GM21526 (cell line): Measurements from ENCODE around the gene CNTN2.

Experiments used
- ATAC-seq: cut with Tn5 transposase; IDR thresholded peaks from one replicate; pipeline ENCODE4 v1.9.1; 2021; ENCODE audit warnings: moderate library complexity; ENCODE audit not compliant: unreplicated experiment, low FRiP score

The CNTN2 gene

DNA sequence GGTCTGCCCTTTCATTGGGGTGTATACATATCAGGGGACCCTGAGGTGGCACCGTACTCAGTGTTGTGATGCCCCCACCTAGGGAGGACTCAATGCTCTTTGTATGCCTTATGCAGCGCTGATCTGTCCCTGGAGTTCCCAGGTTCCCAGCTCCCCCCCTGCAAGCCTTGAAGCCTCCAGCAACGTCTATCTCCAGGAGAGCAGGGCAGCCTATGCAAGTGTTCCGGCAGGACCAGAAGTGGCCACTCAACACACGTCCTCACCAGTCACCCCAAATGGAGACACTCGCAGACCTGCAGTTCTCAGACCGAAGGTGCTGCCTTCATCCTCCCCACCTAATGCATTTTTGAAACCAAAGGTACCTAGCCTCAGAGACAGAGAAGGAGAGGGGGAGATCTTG, 25.2 kb upstream of the CNTN2 start:
- no peak for ATAC-seq

DNA sequence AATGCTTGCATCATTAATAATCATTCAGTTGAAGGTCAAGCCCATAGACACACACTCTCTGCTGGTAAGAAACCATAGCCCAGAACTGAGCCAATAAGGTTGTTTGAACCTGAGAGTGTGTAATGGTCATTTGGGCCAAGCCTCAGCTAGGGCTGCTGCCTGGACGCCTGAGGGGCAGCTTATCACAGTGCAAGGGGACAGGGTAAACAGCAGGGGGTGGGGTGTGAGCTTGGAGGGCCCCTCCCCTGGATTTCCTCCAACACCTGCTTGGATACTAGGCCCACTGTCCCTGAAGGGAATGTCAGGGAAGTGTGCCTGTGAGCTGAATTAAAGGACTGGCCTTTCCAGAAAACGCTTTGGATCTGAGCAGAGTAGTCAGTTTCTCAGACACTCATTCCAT, 24.6 kb upstream of the CNTN2 start:
- ATAC-seq: no peak

DNA sequence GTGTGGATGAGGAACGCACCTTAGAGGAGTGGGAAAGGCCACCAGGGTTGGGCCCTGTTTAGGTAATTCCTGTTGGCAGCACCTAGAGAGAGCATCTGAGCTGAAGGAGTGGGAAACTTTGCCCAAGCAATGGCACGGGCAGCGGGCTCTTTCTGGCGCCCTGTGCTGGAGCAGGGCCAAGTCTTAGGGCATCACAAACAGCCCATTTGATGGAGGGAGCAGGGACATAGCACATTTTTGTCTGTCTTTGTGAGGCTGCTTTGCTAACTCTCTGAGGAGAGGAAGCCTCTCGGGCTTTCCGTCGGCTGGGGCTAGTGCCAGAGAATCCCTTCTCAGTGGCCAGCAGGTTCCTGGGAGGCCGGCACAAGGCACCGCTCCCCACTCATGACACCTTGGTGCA, 22.5 kb upstream of the CNTN2 start:
- no peak for ATAC-seq

DNA sequence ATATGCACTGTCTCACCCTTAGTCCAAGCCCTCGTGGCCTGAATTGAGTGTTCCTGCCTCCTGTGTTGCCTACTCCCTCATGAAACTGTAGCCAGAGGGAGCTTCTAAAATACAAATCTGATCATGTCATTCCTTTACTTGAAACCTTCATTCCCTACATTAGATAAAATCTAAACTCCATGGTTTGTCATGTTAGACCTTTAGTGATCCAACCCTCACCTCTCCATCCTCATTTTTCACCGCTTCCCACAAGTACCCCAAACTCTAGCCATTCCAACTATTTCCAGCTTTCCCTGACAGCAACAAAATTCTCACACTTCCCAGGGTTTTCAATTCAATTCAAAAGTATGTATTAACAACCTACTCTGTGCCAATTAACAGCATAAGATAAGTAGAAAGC, 18.3 kb upstream of the CNTN2 start:
- ATAC-seq: no peak

DNA sequence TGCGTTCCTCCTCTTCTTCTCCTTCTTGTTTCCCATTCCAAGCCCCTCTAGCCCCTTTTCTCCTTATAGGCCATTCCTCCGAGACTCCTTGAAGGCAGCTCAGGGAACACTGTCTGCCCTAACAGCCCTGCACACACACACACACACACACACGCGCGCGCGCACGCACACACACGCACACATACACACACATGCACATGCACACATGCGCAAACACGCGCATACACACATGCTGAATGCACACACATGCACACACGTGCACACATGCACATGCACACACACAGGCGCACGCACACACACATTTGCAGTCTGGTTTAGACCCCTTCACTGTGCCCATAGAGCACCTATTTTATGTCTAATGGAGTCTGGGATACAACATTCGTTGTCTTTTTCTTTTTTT, 17.8 kb upstream of the CNTN2 start:
- ATAC-seq: no peak

DNA sequence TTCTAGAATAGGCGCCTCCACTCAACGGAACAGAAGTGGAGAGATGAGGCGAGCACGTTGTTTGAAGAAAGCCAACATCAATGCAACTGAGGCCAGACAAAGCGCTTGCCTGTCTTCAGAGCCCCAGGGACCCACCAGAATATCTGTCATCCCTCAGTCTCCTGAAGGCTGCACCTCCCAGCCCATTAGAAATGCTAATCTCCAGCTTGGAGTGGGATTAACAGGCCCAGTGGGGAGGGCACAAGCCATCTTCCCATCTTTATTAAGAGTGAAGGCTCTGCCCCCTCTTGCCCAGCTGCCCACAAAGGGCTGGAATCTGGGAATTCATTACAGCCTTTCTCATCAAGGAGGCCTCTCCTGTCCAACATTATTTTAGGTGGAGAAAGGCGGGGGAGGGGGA, 16.8 kb upstream of the CNTN2 start:
- no peak for ATAC-seq

DNA sequence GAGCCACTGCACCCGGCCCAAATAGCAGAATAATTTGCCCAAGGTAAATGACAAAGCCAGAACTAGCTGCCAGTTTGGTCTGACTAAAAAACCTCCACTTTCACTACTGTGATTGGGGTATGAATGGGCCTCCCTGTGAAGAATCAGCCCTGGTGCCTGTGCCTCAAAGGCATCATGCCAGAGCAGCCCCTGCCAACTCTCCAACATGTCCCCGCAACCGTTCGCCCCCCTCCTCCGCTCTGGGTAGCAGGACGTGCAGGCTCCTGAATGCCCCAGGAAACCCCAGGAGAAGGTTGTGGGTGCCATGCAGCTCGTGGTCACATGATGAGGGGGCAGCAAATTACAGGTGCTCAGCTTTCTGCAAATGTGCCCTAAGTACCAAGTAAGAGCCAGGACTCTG, 14.6 kb upstream of the CNTN2 start:
- ATAC-seq: no peak

DNA sequence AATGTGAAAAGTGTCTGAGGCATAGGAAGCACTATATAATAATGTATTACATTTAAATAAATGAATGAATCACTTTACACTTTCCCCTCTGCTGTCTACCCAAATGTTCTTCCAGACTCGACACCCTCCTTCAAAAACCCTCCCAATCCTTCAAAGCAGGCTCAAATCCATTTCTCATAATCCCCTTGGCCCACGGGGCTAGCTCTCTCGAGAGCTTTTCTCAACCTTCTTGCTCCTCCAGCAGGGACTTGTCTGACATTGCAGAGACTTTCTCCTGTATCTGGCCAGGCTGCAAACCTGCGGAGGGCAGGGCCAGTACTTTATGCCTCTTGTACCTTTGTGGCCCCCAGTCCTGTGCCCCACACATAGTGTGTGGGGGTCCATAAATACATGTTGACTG, 14.1 kb upstream of the CNTN2 start:
- ATAC-seq: no peak

DNA sequence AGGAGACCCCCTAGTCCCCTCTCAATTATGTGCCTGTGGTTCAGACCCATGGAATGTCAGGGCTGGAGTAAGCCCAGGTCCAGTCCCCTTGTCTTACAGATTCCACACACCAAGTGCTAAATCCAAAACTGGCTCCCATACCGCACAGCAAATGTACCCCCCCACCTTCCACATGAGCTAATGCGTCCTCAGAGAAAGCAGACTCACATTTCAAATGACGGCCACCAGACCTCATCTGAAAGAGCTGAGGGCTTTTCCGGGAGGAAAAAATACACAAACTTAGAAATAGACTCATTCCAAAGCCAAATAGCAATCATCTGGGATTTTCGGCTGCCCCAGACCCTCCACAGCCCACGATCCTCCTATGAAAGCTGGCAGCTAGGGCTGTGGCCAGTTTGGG, 12.8 kb upstream of the CNTN2 start:
- ATAC-seq: no peak

DNA sequence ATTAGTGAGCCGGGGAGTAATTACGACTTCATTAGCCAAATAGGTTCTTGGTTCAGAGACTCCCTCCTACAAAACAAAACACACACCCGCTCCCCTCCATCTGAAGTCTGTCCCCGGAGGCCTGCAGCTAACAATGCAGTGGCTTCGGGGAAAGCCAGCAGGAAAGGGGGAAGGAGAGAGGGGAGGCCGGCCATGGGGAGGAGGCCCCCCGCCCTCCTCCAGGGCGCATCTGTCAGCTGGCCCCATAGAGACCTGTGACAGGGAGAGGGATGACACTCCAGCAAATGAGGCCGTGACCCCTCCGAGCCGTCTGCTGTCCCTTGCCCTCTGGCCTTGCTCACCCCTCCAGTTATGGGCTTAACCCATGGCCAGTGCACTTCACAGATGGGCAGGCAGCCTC, 12.1 kb upstream of the CNTN2 start:
- ATAC-seq: no peak

DNA sequence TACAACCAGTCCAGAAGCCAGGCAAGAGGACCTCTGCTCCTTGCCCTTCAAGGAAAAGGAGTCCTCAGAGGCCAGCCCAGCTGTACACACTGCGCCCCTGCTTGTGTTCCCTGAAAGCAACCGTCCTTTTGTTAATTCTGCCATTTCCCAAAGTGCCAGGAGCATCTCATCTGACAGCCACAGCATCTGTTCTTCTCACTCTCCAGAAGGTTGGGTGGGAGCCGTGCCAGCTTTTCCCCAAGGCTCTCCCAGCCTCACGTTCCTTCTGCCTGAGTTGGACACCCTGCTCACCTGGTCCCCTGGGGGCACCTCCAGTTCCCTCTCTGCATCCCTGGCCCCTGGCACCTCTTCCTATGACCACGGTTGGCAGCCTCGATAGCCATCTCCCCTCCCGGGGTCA, 10.5 kb upstream of the CNTN2 start:
- ATAC-seq: no peak

DNA sequence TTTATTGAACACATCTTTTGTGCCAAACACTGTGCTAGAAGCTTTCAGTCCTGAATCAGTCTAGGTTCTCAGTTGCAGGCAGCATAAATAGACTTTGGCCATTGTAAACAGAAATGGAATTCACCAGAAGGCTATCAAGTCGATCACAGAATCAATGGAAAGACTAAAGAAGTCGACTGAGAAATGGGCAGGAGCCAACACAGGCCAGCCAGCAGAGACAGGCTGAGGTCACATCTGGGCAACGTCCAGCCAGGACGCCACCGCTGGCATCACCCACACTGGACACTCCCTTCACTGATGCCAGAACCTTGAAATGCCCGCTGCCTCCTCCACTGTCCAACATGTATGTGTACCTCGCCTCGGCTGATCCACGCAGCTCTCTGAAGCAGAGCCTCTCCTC, 5.5 kb upstream of the CNTN2 start:
- no peak for ATAC-seq

DNA sequence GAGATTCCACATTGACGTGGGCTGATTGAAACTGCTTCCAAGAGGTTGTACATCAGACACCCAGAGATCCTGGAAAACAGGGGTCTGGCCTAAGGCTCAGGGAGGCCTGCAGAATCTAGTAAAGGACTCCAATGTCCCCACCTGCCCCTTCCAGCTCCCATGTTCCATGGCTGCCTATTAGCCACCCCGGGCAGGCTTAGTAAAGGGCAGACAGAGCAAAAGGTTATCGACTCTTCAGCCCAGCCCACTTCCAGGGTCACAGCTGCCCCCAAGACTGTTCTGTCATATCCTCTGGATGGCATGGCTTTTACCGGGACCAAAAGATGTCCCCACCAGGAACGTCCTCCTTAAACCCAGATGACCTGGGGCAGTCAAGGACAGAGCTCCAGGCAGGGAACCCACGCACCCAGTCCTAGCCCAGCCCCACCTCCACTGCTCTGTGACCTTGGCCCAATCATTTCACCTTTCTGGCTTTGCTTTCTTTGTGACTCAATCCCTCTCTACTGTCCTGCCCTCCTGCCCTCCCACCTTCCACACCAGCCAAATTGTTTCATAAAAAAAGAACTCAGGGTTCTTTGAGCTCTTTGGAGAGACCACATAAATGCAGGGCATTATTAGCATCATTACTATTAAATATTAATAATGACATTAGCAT, 4.8 kb upstream of the CNTN2 start:
- ATAC-seq: no peak

DNA sequence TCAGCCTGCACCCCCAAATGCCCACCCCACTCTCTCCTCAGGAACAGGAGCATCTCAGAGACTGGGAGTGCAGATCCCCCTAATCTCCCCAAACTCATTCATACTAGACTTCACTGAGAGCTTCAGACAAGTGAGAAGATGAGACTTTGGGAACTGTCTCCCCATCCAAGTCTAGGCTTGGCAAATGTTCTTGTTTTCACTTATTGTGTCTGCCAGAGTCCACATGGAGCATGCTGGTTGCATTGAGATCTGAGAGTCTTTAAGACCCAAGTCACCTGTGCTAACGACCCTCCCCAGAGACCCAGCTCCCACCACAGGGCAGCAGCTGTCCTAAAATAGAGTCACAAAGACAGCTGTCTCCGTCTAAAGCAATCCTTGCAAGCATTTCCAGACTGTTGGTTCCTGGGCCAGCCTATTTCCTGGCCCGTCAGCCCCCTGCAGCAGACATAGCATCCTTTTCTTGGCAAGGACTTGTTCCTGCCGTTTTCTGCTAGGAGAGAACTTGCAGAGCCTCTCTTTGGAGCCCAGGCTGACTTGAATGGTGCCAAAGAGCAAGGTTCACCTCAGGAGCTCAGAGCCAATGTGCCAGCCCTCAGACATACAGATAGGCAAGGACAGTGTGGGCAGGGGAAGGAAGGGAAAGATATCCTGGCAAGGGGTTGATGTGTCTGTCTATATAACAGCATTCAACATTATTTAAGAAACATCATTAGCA, 1.9 kb upstream of the CNTN2 start:
- no peak for ATAC-seq

DNA sequence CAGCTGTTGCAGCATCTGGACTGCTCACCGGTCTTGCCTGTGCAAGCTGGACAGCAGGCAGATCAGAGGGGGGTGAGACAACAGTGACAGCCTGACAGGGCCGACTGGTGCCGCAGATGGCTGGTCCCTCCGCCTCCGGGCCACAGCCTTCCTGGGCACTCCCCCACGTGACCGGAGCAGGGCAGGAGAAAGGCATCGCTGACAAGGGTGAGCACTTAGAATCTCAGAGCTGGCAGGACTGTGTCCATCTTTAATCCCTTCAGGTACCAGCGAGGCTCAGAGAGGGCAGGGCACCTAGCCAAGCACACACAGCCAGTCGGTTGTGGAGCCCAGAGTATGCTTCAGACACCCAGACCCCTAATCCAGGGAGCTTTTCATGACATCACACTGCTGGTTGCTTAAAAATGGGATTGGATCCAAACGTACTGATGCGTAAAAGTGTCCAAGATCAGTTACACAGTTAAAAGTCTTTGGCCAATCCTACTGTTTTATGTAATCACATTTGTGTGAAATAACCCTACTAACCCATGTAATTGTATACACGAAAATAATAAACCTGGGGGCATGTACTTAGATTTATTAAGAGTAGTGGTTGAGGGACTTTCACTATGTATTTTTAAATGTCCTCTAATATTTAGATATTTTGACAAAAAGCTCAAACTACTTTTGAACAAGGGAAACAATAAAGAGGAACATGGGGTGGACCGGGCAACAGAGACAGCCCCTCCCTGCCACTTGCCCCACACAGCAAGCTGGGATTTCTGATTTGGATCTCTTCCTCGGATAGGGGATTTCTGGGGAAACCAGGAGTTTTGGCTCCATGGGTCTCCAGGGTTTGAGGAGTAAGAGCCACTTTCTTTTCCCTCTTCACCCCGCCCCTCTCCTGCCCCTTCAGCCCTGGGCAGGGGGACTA, 758 bp upstream of the CNTN2 start:
- ATAC-seq: no peak

DNA sequence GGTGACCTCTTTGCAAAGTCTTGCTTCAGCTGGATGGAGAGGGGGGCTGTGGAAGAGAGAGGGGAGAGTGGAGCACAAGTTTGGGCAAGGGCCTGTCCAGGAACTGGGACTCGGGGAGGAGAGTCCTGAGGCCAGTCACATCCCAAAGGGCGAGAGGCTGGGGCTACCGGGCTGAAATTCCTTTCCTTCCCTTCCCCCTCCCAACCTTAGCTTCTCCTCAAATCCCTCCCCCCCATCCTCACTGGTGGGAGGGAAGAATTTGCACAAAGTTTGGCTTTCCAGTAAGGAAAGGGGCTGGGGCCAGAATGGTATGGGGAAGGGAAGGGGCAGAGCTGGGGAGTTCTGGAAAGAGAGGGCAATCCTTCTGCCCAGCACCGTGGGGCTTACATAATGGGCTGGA, 854 bp downstream of the CNTN2 start:
- no peak for ATAC-seq

DNA sequence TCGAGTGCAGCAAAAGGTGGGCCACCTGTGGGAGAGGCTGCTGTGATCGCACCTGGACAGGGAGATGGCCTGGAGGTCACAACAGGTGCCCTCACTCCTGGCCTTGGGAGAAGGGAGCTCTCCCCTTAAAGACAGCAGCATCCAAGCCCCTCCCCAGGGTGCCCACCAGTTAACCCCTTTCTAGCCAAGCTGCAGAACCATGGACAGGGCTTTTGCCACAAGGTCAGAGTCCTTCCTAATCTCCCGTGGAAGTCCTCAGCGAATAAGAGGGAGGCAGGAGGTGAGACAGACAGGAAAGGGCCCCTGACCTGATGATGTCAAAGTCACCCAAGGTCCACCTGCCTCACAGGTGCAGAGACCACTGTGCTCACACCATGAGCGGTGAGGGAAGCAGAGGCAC, 1.7 kb downstream of the CNTN2 start:
- ATAC-seq: no peak

DNA sequence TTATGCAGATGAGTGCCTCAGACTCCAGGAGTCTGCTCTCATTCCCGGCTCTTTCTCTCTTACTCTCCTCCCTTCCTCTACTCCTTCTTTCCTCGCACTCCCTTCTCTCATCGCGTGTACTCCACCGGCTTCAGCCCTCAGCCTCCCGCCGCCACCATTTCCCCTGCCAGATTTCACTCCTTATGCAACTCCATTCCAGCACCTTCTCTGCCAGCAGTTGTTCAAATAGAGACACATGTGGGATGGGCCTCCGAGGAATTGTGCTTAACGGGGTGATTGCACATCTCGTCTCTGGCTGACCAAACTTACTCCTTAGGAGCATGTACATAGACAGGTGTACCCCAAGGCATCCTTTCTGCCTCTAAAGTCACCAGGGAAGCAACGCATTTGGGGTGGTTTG, 2.1 kb downstream of the CNTN2 start:
- no peak for ATAC-seq

DNA sequence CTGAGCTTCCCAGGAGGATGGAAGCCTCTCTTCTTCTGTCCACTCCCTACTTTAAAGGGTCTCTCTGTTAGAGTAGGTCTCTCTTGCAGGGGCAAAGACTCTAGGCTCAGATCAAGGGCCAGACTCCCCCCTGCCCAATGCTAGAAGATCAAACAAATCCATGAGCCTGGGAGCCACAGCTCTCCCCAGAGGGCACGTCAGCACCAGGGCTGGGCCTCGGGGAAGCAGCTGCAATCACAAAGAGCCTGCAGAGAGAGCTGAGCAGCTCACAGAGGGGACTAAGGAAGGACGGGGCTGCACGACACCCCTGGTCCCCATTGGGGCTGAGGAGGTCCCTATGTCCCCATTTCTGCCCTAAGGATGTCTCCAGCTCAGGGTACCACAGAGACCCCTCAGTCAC, 3.9 kb downstream of the CNTN2 start:
- ATAC-seq: no peak

DNA sequence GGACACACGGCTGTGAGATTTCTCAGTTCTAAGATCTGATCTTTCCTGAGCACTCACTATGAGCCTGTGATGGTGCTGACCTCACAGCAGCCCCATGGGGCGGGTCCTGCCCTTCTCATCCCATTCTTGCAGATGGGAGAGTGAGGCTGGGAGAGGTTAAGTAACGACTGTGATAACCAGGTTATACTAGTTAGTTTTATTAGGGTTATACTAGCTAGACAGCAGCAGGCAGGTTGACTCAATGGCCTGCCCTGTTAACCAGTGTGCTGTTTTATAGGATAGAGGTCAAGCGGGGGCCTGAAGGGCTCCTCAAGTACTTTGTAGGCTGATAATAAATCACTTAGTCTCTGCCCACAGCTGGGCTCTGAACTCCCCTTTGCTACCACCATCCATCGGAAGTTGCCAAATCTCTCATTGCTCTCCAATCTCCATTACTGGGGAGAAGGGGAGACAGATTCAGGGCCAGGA, 4.8 kb downstream of the CNTN2 start:
- ATAC-seq: no peak

DNA sequence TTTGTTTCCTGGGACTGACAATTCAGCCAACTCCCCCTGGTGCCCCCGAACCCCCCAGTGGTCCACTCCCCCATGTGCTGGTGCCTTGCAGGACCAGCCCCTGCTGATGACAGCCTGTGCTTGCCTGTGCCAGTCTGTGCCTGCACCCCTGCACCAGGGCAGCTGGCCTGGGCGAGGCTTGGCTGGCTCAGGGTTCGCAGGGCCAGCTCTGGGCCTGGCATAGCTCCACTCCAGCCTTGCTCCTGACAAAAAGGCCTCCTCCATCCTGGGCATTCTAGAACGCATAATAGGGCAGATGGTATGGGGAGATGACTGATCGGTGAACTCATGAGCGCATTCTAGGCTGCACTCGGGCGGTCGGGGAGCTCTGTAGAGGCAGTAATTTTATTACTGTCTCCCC, 5.4 kb downstream of the CNTN2 start:
- no peak for ATAC-seq

DNA sequence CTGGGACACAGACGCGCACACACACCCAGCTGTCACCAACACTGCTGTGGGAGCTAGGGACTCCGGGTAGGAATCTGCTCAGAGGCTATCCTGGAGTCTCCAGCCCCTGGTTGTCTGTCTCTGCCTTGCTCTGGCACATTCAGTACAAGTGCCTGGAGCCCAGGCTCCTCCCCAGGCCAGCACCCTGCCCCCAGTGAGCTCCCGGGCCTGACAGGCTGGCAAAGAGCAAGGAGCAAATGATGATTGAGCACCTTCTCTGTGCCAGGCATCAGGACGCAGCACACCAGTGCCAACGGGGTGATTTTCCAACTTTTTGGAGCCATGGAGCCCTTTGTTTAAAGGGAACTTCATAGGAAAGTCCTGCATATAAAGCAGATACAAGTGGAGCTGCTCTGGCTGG, 6.5 kb downstream of the CNTN2 start:
- no peak for ATAC-seq
